Bronchial epithelial cell (primary cell): Measurements from ENCODE around the gene SUGCT. TPM values are rescaled to one million over a fixed set of nuclear protein-coding genes. Genes with fewer than 3 reads are reported as not detected.

Source experiments
- DNase-seq: peaks from one replicate; pipeline ENCODE4 v3.0.0-alpha.2; 2010; ENCODE audit warnings: low read depth
- FAIRE-seq: peaks from 2 replicates; lab custom pipeline; 2011; peaks lifted over from hg19 to GRCh38; lab: Jason Lieb, UNC
- H3K27me3 ChIP-seq: 2 replicates; pipeline ENCODE4 v1.5.1; 2011; ENCODE audit warnings: low read length; ENCODE audit not compliant: control insufficient read depth, insufficient read depth
- H3K36me3 ChIP-seq: 2 replicates; pipeline ENCODE4 v1.5.1; 2011; ENCODE audit warnings: low read length; ENCODE audit not compliant: control insufficient read depth, insufficient read depth
- H3K4me3 ChIP-seq: 2 replicates; pipeline ENCODE4 v1.5.1; 2011; ENCODE audit warnings: mild to moderate bottlenecking, low read depth, low read length, control low read depth
- CTCF ChIP-seq: IDR thresholded peaks from 2 replicates; pipeline ENCODE4 v1.5.1; 2011; ENCODE audit warnings: mild to moderate bottlenecking, moderate library complexity, low read length, control low read depth, inconsistent platforms; ENCODE audit not compliant: insufficient read depth, severe bottlenecking
- total RNA-seq: library from RNA; depleted of rRNA; stranded (reverse); fragments of >200 nt; gene quantifications from 2 replicates; pipeline ENCODE4 v1.2.1, GENCODE V29; 2014

The SUGCT gene
- total RNA-seq, 1 donor from 2014 or later: 7.4 TPM

GRCh38 chr7:40419806-40420205, 285.0 kb downstream of the SUGCT start:
- no peak for FAIRE-seq
- H3K36me3 ChIP-seq: no peaks in the 10 kb centered on the region
- no peaks in the 10 kb centered on the region for H3K27me3 ChIP-seq

GRCh38 chr7:40421433-40421832, 286.6 kb downstream of the SUGCT start:
- DNase-seq: no peak
- Histone ChIP-seq H3K27me3 (no peaks in the 10 kb centered on the region), H3K4me3 (no peak overlapping the region), H3K36me3 (no peaks in the 10 kb centered on the region)
- no peak for TF ChIP-seq CTCF
- no peak for FAIRE-seq

More at GRCh38 chr7:40419806-40420205, 285.0 kb downstream of the SUGCT start:
- TF ChIP-seq CTCF: no peak
- no peak for DNase-seq
- H3K4me3 ChIP-seq: no peak overlapping the region

- no peak overlapping the region for H3K4me3 ChIP-seq
- DNase-seq (no peak), FAIRE-seq (no peak)
- H3K36me3 ChIP-seq: no peaks in the 10 kb centered on the region
- TF ChIP-seq CTCF: no peak
- no peaks in the 10 kb centered on the region for H3K27me3 ChIP-seq
Measured at GRCh38 chr7:40425696-40426095, 290.9 kb downstream of the SUGCT start.

- no peak for DNase-seq
- no peak for TF ChIP-seq CTCF
- H3K36me3 ChIP-seq: no peaks in the 10 kb centered on the region
- no peak for FAIRE-seq
- no peaks in the 10 kb centered on the region for H3K27me3 ChIP-seq
- H3K4me3 ChIP-seq: no peak overlapping the region
Measured at GRCh38 chr7:40428421-40428820, 293.6 kb downstream of the SUGCT start.

GRCh38 chr7:40429826-40430225, 295.0 kb downstream of the SUGCT start:
- DNase-seq (peak; percentile 28), FAIRE-seq (no peak)
- TF ChIP-seq CTCF: no peak
- Histone ChIP-seq H3K36me3 (no peaks in the 10 kb centered on the region), H3K27me3 (no peaks in the 10 kb centered on the region), H3K4me3 (no peak overlapping the region)

GRCh38 chr7:40432046-40432445, 297.2 kb downstream of the SUGCT start:
- FAIRE-seq (no peak), DNase-seq (no peak)
- Histone ChIP-seq H3K36me3 (no peaks in the 10 kb centered on the region), H3K4me3 (no peak overlapping the region), H3K27me3 (no peaks in the 10 kb centered on the region)
- TF ChIP-seq CTCF: no peak
